GM19351 (cell line): ENCODE data around the gene SOCS2.
"Not testable (repeated sequence)": the region's sequence is repeated elsewhere in the genome, so short reads cannot be mapped to it uniquely, and the experiment has no call there.

Experiments
- ATAC-seq: cut with Tn5 transposase; IDR thresholded peaks from one replicate; pipeline ENCODE4 v1.9.1; 2021; ENCODE audit warnings: mild to moderate bottlenecking, moderate library complexity; ENCODE audit not compliant: unreplicated experiment

The SOCS2 gene

DNA sequence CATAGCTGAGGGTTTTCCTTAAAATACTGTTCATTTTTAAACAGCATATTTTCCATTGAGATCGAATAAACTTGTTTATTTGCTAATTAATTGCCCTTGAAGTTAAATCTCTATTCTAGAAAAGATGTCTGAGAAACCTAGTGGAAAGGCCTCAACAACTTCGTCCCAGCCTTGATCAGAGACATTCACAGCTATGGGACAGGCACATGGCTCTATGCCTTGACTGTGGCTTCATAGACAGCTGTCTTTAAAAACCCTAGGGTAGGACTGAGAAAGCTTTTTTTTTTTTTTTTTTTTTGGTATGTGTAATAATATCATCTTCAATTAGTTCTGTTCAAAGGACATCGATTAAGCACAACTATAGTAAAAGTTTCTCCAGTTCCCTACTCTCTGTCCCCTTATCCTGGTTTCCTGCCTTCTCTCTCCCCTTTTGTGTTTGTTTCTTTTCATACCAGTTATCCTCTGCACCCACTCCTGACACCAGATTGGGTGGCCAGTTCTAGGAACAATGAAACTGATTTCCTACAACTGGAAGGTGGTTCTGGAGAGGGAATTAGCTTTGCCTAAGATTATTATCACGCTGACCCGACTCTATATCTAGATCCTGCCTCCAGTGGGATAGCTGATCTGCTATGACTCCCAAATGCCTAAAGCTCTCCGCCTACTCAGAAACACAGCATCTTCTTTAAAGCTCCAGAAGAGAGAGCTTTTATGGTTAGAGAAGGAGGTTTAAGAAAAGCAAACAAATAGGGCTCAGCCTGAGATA lies 20.3 kb downstream of the SOCS2 start:
- no peak for ATAC-seq

DNA sequence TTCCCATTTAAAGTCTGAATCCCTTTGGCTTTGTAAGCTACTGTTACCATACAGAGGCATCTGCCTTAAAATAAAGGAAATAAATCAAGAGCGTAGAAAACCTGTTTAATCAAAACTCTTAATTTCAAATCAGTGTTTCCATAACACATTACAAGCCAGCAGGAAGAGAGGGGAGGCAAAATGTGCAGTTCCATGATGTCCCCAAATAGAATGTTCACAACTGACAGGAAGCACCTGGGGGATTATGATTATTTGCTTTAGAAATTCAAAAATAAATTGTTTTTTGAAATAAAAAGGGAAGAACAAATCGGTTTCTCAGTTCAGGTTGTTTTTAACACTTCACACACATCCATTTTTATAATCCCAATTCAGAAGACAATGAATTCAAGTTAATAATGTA lies 21.4 kb downstream of the SOCS2 start:
- ATAC-seq = no peak

DNA sequence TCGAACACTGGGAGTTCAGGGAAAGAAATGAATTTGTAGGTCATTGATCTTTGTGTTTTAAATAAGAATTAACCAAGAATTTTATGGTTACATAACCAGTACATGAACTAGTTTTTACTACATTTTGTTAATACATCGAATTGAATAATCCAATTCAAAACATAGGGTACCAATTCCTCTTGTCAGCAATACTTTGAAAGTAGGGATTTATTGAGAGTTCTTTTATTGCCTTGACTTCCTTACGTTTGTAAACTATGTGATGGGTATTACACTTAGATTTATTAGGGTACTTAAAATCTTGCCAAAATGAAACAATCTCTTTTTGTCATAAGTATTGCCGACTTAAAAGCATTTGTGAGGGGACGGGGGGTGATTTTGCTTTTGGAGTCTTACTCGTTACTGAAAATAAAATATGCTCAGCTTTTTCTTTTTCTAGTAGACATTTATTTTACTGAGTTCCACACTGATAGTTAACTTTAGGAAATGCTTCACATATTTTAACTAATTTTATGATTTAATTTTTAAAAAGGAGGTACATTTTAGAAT lies 22.4 kb downstream of the SOCS2 start:
- no peak for ATAC-seq

DNA sequence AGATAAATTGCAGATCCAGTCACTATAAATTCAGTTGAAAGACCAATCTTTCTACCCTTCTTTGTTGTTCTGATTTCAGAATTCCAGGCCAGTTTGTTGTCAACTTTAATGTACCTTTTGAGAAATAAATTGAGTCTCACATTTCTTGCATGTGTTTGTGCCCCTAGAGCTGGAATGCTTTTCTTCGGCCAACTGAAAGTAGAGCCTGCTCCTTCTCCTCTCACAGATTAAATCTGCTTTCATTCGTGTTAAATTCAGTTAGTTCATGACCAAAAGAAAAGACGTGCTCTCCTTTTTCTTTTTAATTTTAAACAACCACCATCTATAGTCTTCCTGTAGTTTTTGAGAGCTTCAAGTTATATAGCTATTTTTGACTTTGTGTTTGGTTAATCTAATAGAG lies 22.9 kb downstream of the SOCS2 start:
- no peak for ATAC-seq

DNA sequence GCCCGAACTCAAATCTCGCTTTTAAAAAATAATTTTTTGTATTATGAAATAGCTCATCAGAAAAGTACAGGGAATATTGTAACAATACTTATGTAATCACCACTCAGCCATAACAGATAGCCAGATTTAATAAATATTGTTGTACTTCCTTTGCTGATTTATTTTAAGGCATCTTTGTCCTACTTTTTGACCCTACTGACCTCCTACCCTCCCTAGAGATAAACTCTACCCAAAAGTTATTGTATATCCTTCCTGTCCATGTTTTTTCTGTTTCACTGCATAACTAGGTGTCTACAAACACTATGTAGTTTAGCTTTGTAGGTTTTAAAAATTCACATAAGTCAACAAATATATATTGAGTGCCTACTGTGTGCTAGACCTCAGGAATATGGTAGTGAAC lies 25.1 kb downstream of the SOCS2 start:
- ATAC-seq = no peak

DNA sequence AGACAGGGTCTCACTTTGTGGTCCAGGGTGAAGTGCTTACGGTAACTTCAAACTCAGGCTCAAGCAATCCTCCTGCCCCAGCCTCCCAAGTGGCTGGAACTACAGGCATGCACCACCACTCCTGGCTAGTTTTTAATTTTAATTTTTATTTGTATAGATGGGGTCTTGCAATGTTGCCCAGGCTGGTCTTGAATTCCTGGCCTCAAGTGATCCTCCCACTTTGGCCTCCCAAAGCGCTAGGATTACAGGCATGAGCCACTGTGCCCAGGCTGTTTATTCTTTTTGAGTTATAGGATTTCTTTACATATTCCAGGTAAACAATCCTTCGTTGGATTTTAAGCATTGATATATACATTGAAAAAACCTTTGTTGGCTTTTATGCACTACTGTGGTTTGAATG lies 26.7 kb downstream of the SOCS2 start:
- ATAC-seq = no peak

DNA sequence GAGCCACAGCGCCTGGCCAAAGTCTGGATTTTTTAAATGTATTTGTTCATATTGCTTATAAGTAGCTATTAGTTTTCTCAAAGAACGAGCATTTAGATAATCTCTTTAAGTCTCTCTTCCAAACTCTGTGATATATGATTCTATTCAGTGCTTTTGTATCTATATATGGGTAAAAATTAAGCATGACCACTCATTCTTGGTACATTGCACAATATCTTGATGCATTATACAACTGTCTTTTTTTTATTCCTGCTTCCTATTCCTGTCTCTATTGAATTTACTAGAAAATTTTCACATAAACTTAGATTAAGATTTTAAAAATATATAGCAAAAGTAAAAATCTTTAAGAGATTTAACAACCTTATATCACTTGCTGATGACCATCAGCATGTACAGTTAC lies 29.1 kb downstream of the SOCS2 start:
- ATAC-seq = no peak

DNA sequence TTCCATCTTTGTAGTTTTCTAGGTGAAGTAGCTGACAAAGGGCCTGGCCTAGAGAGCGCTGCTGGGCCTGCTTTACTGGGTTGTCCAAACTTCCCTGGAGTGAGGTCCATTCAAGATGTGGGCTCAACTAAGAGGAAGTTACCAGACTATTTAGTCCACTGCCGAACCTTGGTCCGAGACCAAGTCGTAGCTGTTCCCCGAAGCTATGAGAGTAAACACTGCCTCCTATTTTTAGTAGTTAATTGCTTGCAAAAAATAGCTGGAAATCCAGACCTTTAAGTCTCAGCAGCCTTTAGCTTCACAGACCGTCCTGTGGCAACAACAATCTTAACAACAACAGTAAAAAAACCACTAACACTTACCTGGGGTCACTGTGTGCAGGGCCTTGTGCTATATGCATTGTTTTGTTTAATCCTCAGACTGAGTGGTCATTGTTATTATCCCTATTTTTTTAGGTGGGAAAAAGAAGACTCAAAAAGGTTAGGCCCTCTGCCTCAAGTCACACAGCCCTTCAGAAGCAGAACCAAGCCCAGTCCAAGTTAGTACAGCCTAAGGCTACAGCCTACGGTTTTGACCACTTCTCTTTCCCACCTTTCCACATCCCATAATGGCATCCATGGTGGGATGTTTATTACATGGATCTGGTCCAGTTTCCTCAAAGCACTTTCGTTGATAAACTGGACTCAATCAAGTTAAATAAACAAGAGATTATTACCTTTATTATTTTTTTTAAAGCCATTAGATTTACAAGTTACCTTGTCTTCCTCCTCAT lies 30.6 kb downstream of the SOCS2 start:
- ATAC-seq = no peak

DNA sequence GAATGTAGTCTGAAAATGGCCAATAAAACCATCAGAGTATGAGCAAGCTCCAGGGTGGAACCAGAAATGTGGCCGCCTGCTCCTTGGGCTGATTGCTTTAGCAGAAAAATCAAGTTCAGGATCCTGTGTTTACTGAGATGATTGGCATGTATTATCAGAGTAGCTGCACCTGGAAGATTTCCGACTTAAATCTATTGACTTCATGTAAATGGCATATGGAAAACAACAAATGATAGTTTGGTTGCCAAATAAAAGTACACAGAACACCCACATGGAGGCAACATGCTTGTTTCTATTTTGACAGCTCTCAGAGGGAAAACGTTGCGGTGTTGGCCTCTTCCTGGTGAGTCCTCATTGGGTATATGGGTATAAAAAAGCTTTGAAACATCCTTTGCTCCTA lies 31.3 kb downstream of the SOCS2 start:
- no peak for ATAC-seq

DNA sequence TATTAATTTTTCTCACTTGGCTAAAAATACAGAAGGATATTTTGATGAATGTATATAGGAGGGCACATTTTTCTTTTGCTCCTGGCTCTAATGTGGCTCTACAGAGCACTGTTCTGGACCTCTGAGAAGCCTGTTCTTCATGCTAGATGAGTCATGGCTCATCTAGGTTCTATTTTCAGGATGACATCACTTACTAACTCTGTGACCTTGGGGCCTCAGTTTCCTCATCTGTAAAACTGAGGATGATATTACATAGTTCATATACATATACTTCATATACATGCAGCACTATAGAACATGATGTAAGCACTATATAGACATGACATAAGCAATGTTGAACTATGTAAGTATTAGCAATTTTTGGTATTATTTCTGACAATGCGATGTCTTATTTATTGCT lies 35.8 kb downstream of the SOCS2 start:
- ATAC-seq = no peak

DNA sequence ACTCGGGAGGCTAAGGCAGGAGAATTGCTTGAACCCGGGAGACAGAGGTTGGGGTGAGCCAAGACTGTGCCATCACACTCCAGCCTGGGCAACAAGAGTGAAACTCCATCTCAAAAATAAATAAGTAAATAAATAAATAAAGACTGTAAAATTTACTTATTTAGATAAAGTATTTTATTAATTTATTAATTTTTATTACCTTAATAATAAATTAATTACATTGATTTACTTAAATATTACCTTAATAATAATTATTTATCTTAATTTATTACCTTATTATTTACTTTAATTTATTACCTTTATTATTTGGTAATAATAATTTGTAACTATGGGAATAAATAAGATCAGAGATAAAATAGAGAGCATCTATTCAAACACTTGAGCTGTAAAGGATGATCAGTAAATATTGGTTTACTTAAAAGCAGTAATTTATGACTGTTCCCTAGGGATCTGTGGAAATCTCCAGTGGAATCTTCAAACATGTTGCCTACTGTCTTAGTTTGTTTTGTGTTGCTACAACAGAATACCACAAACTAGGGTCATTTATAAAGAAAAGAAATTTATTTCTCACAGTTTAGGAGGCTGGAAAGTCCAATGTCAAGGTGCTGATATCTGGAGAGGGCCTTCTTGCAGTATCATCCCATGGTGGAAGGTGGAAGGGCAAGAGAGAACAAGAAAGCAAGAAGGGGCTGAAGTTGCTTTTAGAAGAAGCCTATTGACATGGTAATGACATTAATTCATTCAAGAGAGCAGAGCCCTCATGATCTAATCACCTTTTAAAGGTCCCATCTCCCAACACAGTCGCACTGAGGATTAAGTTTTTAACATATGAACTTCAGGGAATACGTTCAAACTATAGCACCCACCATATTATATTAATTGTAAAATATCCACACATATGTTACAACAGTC lies 37.1 kb downstream of the SOCS2 start:
- ATAC-seq = no peak

DNA sequence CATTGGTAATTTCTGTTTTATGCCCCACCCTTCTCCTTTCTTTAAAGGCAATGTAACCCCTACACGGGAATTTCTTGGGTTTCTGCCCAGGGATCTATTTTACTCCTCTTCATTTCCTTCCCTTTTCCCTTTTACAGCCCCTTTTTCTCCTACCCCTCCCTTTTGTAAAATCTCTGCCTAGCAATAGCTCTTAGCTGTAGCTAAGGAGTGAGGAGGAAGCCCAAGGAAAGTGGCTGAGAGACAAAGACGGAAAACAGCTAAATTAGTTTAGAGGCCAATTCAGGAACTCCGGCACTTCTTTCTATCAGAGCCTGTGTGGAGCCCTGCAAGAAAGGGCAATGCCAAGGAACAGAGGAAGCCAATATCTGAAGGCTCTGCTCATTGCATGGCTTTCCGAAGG lies 40.3 kb downstream of the SOCS2 start:
- no peak for ATAC-seq

DNA sequence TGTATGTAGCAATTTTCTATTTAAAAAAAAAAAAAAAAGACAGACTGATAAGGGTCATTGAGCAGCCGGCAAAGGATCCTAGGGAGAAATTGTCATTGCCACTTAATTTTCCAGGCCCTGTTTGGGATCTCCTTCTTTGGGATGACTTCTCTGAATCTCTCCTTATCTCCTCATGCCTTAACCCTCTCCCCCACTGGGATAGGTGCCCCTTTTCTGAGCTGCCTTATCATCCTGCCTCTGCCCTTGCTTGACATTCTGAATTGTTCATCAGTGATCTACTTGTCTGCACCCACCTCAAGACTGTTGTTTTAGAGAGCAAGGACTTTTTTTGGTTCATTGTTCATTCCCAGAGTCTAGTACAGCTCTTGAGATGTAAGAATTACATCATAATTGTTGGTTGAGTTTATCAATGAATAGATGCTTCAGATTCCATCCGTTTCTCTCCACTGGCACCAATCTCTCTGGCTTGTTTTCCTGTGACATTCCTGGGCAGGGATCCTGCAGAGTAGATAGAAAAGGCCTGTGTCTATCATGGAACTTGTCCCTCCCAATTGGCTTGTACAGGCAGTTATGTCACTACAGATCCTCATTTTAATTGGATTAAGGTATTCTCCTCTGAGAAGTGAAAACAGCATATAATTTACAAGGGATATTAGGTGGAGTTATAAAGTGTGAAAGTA lies 42.6 kb downstream of the SOCS2 start:
- no peak for ATAC-seq

DNA sequence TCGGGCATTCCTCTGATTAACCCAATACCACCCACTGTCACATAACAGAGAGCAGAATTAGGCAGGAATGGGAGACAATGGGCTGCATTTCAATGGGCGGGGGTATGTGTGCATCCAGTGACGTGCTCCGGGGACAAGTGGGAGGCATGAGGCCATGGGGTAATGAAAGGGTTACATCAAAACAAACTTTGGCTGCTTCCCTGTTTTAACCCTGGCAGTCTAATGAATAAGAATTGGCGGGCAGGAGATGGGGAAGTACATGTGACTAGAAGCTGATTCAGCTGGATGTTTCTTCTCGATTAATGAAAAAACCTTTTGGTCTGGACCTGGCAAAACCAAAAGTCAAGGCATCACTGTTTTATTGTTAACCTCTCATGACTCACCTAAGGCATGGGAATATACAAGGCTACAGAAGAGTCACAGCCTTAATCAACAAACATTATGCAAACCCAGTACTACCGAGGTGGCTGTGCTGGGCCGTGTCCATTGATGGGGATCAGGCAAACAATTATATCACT lies 44.2 kb downstream of the SOCS2 start:
- ATAC-seq = no peak

DNA sequence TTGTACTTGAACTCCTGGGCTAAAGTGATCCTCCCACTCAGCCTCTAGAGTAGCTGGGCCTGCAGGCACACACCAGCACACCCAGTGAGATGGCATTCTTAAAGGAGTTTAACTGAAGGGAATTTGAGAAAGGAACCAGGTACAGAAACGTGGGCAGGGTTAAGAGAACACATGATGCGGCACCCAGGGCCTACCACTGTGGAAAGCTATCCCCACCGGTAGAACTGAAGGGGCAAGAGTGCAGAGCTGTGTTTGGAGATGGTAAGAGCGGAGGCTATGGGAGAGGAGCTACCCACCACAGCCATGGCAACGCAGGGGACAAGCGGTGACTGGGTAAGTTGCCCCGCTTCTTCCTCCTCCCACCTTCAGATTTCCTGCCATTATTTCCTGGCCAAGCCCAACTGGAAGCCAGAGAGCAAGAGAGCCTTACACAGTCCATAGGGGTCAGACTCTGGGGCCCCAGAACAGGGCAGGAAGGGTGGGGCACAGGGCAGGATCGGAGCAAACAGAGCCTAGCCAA lies 46.5 kb downstream of the SOCS2 start:
- ATAC-seq = no peak

DNA sequence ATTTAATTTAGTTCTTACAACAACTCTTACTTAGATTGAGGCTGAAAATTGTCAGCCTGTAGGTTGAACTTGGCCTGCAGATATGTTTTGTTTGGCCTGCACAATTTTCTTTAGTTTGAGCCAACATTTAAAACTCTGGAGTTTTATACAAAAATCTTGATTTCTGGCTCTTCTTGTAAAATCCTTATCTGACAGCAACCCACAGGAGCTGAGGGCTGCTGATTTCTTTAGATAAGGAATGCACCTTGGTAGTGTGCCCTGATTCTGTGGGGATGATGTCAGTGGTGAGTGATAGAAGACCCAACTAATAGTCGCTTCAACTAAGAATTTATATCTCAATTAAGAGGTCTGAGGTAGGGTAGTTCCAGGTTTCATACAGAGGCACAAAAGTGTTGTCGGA lies 49.5 kb downstream of the SOCS2 start:
- ATAC-seq = no peak

DNA sequence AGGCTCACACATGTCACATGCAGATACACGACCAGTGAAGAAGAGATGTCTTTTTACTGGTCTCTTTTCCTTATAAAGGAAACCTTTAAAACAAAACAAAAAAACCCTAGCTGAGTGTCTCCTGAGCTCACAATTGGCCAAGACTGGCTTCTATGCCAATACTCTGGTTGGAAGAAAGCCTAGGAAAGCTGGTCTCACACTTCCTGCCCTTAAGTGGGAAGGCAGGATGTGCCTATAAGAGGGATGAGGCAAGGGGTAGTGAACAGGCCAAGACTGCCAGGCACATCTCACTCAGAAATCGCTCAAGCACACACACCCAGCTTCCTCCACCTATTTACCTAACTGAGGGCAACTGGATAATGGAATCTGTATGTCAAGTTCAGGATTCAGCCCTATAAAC lies 50.0 kb downstream of the SOCS2 start:
- no peak for ATAC-seq

DNA sequence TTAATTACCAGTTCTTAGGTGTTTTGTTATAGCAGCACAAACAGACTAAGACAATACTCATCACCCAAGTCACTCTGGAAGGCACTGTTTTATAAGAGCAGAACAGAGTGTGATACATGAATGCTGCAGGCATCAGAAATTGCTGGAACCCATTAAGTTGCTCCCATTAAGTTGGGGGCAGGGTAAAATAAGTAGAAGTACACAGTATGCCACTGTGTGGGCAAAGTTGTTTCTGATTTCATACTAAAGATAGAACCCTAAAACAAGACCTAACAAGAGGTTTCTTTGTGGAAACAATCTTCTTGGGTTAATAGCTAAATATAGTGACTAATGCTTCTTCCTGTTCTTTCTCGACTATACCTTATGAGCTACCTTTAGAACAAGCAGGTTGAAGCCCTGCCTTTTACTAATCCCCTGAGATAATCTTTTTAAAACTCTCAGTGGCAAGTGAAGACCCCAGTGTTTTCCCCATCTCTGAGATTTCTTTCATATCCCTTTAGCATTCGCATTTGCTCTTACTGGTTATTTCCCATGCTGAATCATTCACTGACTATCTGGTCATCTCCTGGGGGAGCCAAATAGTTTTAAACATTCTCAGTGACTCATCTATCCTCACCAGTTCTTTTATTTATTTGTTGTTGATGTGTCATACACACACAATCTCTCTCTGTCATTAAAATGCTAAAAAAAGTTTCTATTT lies 52.3 kb downstream of the SOCS2 start:
- peak; percentile 79 for ATAC-seq

DNA sequence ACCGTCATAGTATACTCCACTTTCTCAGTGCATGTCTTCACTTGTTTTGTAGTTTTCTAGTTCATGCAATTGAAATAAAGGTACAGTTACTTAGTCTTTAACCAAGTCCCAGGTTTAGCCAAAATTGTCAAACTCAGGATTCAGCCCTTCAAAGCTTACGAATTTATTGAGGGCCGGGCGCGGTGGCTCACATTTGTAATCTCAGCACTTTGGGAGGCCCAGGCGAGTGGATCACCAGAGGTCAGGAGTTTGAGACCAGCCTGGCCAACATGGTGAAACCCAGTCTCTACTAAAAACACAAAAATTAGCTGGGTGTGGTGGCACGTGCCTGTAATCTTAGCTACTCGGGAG lies 52.8 kb downstream of the SOCS2 start:
- not testable (repeated sequence) for ATAC-seq

DNA sequence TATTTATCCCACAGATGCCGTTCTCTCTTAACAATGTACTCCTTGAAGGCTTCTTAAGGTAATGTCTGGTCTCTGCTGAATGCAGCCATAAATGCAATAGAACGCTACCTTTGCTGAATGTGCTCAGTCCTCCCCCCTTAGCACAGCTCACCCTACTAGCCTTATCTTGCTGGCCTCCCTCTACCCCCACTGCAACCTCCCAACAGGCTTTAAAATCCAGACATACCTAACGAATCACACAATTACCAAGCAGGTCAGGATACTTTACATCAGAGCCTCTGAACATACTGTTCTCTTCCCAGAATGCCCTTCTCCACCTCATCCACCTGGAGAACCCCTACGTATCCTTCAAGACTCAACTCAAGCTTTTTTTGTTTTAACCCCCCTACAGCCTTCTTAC lies 53.7 kb downstream of the SOCS2 start:
- no peak for ATAC-seq
